Thyroid gland (tissue), 4 donors: ENCODE measurements around the gene USP5.

Experiments used
- CTCF ChIP-seq, 6 experiments: fragments of 200-600 bp in 3 of 6; fragments of 450-650 bp in 3 of 6; sonication (generic) in 3 of 6; IDR thresholded peaks; one replicate each; pipeline ENCODE4 v1.5.1; 2016 to 2019; ENCODE audit warnings: antibody characterized with exemption in 6 of 6, mild to moderate bottlenecking in 2 of 6, inconsistent platforms in 1 of 6, moderate library complexity in 1 of 6
- POLR2A ChIP-seq, 2 donors: fragments of 450-650 bp; IDR thresholded peaks; one replicate each; pipeline ENCODE4 v1.6.1; 2017; ENCODE audit warnings: antibody characterized with exemption in 2 of 2, mild to moderate bottlenecking in 2 of 2, moderate library complexity in 1 of 2

GRCh38 chr12:6827982-6828780 lies 23.8 kb upstream of the USP5 start, which contains the start of gene P3H3:
- TF ChIP-seq CTCF (IDR thresholded peaks at IDR 0.05) (peak in 1 of 6 experiments; percentile 18), POLR2A (IDR thresholded peaks at IDR 0.05) (peak in 1 of 2 donors; percentile 24)
